ENCODE results near the gene MEN1.
"Not testable (repeated sequence)": the region's sequence is repeated elsewhere in the genome, so short reads cannot be mapped to it uniquely, and the experiment has no call there.

MEN1 gene

DNA sequence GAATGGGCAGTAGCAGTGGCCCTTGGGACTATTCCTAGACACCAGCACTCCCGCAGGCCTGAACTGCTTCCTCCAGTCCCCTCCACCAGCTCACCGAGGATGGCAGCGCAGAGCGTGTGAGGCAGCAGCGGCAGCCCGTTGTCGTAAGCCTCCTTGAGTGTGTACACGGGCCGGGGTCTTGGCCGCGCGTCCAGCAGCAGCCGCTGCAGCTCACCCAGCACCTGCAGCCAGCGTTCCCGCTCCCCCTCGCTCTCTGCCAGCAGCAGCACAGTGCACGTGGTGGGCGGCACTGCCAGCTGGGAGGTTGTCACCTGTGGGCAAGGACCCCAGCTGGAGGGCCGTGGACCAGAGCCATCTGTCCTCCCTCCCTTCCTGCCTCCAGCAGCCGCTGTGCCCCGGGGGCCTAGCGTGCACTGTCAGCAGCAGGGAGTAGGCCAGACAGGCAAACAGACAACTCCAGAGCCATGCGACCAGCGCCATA, 21.1 kb upstream of the MEN1 start:
- H3K4me3 ChIP-seq (ENCODE audit: low read length) = no peak overlapping the region
- DNase-seq (ENCODE audit: low read depth, low spot score) = no peak
- H3K4me1 ChIP-seq (ENCODE audit: control insufficient read depth, insufficient read depth, low read length) = no peaks in the 10 kb centered on the region
- H3K36me3 ChIP-seq (ENCODE audit: control insufficient read depth, insufficient read depth, low read length) = peaks cover 49% of the 10 kb centered on the region
- H3K27ac ChIP-seq (ENCODE audit: low read length) = no peak overlapping the region
- no peaks in the 10 kb centered on the region for H3K9me3 ChIP-seq (ENCODE audit: control insufficient read depth, insufficient read depth, low read length)
- H3K27me3 ChIP-seq (ENCODE audit: control insufficient read depth, insufficient read depth, low read length) = no peaks in the 10 kb centered on the region
- no CpG with 5 or more reads among the region's 24 CpGs for WGBS (ENCODE audit: insufficient coverage, insufficient read length)

DNA sequence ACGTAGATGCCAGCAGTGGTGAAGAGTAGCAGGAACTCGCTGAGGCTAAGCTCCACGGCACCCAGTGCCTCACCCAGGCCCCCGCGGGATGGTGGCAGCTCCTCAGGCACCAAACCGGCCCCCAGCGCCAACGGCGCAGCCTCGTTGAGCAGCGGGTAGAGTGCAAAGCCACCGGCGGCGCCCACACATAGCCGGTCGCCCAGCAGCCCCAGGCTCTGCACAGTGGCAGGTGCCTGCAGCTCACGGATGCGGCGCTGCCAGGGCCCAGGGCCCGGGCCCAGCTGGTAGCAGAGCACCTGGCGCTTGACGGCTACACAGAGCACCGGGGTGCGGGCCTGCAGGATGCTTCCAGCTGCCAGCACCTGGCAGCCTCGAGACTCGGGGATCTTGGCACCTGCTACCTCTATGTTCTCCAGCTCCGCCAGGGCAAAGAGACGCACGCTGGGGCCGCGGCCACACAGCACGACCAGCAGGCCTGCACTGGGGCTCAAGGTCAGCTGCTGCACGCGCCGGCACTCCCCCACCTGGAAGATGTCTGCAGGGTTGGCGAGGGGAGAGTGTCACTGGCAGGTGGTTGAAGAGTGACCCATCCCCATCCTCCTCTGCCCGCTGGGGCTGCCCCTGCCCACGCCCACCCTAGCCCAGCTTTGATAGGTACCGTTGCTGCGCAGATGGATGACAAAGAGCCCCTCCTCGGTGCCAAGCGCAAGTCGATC, 19.3 kb upstream of the MEN1 start:
- H3K4me1 ChIP-seq (ENCODE audit: control insufficient read depth, insufficient read depth, low read length) = no peaks in the 10 kb centered on the region
- H3K27me3 ChIP-seq (ENCODE audit: control insufficient read depth, insufficient read depth, low read length) = no peaks in the 10 kb centered on the region
- WGBS (ENCODE audit: insufficient coverage, insufficient read length) = no CpG with 5 or more reads among the region's 43 CpGs
- no peaks in the 10 kb centered on the region for H3K9me3 ChIP-seq (ENCODE audit: control insufficient read depth, insufficient read depth, low read length)
- H3K36me3 ChIP-seq (ENCODE audit: control insufficient read depth, insufficient read depth, low read length) = peaks cover 39% of the 10 kb centered on the region
- H3K27ac ChIP-seq (ENCODE audit: low read length) = no peak overlapping the region
- no peak overlapping the region; the same call in 1 of the 2 replicates for H3K4me3 ChIP-seq (ENCODE audit: low read length)
- no peak for DNase-seq (ENCODE audit: low read depth, low spot score)

DNA sequence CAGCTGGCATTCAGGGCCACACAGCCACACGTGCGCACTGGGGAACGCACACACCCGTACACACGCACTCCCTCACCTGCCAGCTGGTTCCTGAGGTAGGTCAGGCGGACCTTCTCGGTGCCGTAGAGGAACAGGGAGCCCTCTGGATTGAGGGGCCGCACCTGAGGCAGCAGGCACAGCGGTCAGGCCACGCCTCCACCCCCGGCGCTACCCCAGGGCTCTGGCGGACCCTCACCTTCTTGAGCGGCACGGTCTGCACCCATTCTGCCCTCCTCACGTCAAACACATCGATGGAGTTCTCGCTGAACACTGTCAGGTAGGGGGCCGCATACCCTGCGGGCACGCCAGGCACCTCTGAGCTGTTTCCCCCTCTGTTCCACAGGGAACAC, 17.1 kb upstream of the MEN1 start:
- H3K36me3 ChIP-seq (ENCODE audit: control insufficient read depth, insufficient read depth, low read length) = peaks cover 27% of the 10 kb centered on the region
- no peak overlapping the region for H3K27ac ChIP-seq (ENCODE audit: low read length)
- no peaks in the 10 kb centered on the region for H3K27me3 ChIP-seq (ENCODE audit: control insufficient read depth, insufficient read depth, low read length)
- DNase-seq (ENCODE audit: low read depth, low spot score) = no peak
- no peaks in the 10 kb centered on the region for H3K4me1 ChIP-seq (ENCODE audit: control insufficient read depth, insufficient read depth, low read length)
- no peak overlapping the region for H3K4me3 ChIP-seq (ENCODE audit: low read length)
- no peaks in the 10 kb centered on the region for H3K9me3 ChIP-seq (ENCODE audit: control insufficient read depth, insufficient read depth, low read length)
- no CpG with 5 or more reads among the region's 22 CpGs for WGBS (ENCODE audit: insufficient coverage, insufficient read length)

DNA sequence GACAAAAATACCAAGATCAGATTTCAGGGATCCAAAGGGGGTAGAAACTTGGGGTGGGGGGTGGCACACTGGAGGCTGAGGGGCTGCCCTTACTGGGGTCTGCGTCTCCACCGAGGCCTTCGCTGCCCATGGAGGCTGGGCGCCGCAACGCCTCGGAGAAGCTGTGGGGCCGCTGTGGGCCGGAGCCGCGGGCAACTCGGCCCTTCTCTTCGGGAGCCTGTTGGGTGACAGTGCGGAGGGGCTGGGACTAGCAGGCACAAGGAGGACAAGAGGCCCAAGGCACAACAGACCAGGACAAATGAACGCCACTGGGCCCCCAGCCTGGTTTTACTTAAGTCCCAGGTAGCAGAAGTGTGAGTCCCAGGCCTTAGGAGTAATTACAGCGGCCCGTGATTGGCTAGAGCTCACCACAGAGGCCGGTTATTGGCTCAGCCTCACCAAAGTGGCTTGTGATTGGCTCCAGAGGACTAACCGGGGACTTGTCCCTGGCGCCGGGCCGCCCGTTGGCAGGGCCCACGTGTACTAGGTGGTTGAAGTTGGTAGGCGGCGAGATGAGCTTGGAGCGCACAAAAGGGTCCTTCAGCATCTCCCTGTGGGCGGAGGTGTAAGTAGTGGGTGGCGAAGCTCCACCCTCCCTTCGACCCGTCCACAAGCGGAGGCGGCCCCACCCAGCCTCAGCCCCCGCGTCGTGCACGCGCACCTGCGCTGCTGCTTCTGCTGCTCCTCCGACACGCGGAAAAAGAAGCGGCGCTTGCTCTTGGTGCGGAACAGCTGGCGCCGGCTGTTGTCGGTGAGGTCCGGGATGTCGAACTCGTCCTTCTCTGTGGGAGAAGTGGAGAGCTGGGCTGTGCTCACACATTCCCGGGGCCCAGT, 16.5 kb upstream of the MEN1 start:
- no peaks in the 10 kb centered on the region for H3K27me3 ChIP-seq (ENCODE audit: control insufficient read depth, insufficient read depth, low read length)
- no CpG with 5 or more reads among the region's 52 CpGs for WGBS (ENCODE audit: insufficient coverage, insufficient read length)
- no peak for DNase-seq (ENCODE audit: low read depth, low spot score)
- no peaks in the 10 kb centered on the region for H3K9me3 ChIP-seq (ENCODE audit: control insufficient read depth, insufficient read depth, low read length)
- H3K36me3 ChIP-seq (ENCODE audit: control insufficient read depth, insufficient read depth, low read length) = peaks cover 23% of the 10 kb centered on the region
- H3K4me1 ChIP-seq (ENCODE audit: control insufficient read depth, insufficient read depth, low read length) = no peaks in the 10 kb centered on the region
- no peak overlapping the region for H3K4me3 ChIP-seq (ENCODE audit: low read length)
- no peak overlapping the region for H3K27ac ChIP-seq (ENCODE audit: low read length)

DNA sequence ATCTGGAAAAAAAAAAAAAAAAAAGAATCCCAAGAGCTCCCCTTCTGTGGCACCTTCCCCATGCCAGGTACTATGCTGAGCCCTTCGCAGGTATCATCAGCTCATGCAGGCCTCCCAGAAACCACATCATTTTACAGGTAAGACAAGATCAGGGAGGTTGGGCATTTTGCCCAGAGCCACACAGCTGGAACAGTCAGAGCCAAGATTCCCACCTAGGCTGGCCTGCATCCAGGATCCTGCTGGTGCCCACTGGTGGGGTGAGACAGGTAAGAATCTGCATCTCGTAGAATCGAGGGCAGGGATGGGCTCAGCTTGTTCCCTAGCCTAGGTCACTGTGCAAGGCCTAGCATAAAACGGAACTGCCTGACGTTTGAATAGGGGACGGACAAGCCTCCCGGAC, 15.7 kb upstream of the MEN1 start:
- no CpG with 5 or more reads among the region's 7 CpGs for WGBS (ENCODE audit: insufficient coverage, insufficient read length)
- Histone ChIP-seq H3K36me3 (ENCODE audit: control insufficient read depth, insufficient read depth, low read length) (peaks cover 18% of the 10 kb centered on the region), H3K4me3 (ENCODE audit: low read length) (no peak overlapping the region), H3K4me1 (ENCODE audit: control insufficient read depth, insufficient read depth, low read length) (no peaks in the 10 kb centered on the region), H3K27me3 (ENCODE audit: control insufficient read depth, insufficient read depth, low read length) (no peaks in the 10 kb centered on the region), H3K9me3 (ENCODE audit: control insufficient read depth, insufficient read depth, low read length) (no peaks in the 10 kb centered on the region), H3K27ac (ENCODE audit: low read length) (no peak overlapping the region)
- no peak for DNase-seq (ENCODE audit: low read depth, low spot score)

DNA sequence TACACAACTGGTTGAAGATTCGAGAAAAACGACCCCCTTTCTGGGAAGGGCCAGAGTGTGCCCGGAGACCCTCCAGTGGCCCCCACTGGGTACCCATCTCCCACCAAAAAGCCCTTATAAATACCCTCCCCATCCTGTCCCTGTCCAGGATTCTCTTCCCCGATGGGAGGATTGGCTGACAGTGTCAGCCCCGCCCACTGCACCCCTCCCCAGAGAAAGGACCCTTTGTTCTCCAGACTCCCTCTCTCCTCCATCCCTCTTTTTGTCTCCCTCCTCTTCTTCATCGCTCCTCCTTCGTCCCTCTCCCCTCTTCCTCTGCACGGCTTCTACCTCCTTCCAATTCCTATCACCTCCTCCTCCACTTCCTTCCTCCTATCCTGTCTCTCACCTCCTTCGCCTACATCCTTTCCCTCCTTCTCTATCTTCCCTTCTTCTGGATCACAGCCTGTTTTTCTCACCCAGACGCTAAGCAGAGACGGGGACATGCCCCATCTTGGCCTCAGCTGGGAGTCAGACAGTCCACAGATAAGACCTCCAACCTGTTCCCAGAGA, 13.3 kb upstream of the MEN1 start:
- DNase-seq (ENCODE audit: low read depth, low spot score) = no peak
- WGBS (ENCODE audit: insufficient coverage, insufficient read length) = 100% methylated on average over 4 of the region's 11 CpGs
- no peaks in the 10 kb centered on the region for H3K4me1 ChIP-seq (ENCODE audit: control insufficient read depth, insufficient read depth, low read length)
- H3K27ac ChIP-seq (ENCODE audit: low read length) = no peak overlapping the region
- no peak overlapping the region for H3K4me3 ChIP-seq (ENCODE audit: low read length)
- H3K36me3 ChIP-seq (ENCODE audit: control insufficient read depth, insufficient read depth, low read length) = peaks cover 7% of the 10 kb centered on the region; the same call in 1 of the 2 replicates
- no peaks in the 10 kb centered on the region for H3K27me3 ChIP-seq (ENCODE audit: control insufficient read depth, insufficient read depth, low read length)
- H3K9me3 ChIP-seq (ENCODE audit: control insufficient read depth, insufficient read depth, low read length) = no peaks in the 10 kb centered on the region

DNA sequence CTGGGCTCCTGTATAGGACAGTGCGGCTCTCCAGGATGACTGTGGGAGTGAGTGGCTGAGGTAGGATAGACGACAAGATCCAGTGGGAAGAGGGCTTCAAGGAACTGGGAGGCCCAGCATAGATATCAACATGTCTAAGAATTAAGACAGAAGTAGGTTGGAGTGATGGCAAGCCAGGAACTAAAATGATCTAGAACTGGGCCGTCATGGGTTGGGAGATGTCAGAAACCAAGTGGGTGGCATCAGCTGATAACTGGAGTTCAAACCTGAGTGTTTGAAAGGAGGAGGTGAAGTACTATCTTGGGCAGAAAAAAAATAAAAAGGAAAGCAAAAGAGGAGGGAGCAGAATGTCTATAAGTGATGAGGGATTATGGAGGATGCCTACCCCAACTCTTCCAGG, 7.1 kb upstream of the MEN1 start:
- H3K27me3 ChIP-seq (ENCODE audit: control insufficient read depth, insufficient read depth, low read length) = no peaks in the 10 kb centered on the region
- H3K9me3 ChIP-seq (ENCODE audit: control insufficient read depth, insufficient read depth, low read length) = no peaks in the 10 kb centered on the region
- DNase-seq (ENCODE audit: low read depth, low spot score) = no peak
- H3K36me3 ChIP-seq (ENCODE audit: control insufficient read depth, insufficient read depth, low read length) = no peaks in the 10 kb centered on the region
- H3K4me1 ChIP-seq (ENCODE audit: control insufficient read depth, insufficient read depth, low read length) = no peaks in the 10 kb centered on the region
- no peak overlapping the region for H3K4me3 ChIP-seq (ENCODE audit: low read length)
- H3K27ac ChIP-seq (ENCODE audit: low read length) = no peak overlapping the region
- WGBS (ENCODE audit: insufficient coverage, insufficient read length) = no CpG with 5 or more reads among the region's 3 CpGs

DNA sequence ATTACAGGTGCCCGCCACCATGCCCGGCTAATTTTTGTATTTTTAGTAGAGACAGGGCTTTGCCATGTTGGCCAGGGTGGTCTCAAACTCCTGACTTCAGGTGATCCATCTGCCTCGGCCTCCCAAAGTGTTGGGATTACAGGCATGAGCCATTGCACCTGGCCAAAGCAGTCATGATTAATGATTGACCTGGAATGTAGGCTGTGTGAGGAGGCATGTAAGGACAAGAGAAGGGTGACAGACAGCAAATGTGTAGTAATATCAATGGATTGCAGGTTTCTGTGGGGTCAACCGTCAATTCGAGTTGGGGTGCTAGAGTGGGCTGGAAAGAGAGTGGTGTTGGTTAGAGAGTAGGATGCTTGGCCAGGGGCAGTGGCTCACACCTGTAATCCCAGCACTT, 5.1 kb upstream of the MEN1 start:
- not testable (repeated sequence) for DNase-seq (ENCODE audit: low read depth, low spot score); H3K4me3 ChIP-seq (ENCODE audit: low read length); H3K36me3 ChIP-seq (ENCODE audit: control insufficient read depth, insufficient read depth, low read length); H3K27ac ChIP-seq (ENCODE audit: low read length); H3K4me1 ChIP-seq (ENCODE audit: control insufficient read depth, insufficient read depth, low read length); H3K27me3 ChIP-seq (ENCODE audit: control insufficient read depth, insufficient read depth, low read length); H3K9me3 ChIP-seq (ENCODE audit: control insufficient read depth, insufficient read depth, low read length)
- WGBS (ENCODE audit: insufficient coverage, insufficient read length) = no CpG with 5 or more reads among the region's 5 CpGs

DNA sequence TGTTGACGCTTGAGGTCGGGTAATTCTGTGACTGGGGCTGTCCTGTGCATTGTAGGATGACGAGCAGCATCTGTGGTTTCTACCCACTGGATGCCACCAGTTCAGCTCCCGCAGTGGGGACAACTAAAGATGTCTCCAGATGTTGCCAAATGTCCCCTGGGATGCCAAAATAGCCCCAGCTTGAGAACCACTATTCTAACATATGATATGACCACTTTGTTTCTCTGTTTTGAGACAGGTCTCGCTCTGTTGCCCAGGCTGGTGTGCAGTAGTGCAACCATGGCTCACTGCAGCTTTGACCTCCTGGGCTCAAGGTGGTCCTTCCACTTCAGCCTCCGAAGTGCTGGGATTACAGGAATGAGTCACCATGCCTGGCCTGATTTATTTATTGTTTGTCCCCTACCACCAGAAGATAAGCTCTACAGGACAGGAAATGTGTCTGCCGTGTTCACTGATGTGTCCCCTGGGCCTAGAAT, 4.4 kb upstream of the MEN1 start:
- WGBS (ENCODE audit: insufficient coverage, insufficient read length) = no CpG with 5 or more reads among the region's 7 CpGs
- no peaks in the 10 kb centered on the region for H3K36me3 ChIP-seq (ENCODE audit: control insufficient read depth, insufficient read depth, low read length)
- no peak overlapping the region for H3K4me3 ChIP-seq (ENCODE audit: low read length)
- no peak for DNase-seq (ENCODE audit: low read depth, low spot score)
- no peaks in the 10 kb centered on the region for H3K9me3 ChIP-seq (ENCODE audit: control insufficient read depth, insufficient read depth, low read length)
- H3K4me1 ChIP-seq (ENCODE audit: control insufficient read depth, insufficient read depth, low read length) = no peaks in the 10 kb centered on the region
- H3K27ac ChIP-seq (ENCODE audit: low read length) = no peak overlapping the region
- no peaks in the 10 kb centered on the region for H3K27me3 ChIP-seq (ENCODE audit: control insufficient read depth, insufficient read depth, low read length)

DNA sequence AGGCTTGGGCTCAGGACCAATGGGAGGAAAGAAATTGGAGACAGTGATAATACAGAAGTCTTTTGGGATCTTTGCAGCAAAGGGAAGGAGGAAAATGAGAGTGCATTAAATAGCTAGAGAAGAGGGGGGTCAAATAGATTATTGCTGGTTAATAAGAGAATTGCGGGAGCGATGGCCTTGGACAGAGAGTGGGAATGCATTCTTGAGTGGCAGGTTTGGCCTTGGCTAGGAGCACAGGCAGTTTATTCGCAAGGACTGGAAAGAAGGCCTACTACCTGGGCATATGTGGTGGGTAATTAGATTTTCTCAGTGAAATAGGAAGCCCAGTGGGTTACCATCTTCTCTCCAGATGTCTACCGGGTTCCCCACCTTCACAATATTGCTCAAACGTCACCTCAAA, 3.5 kb upstream of the MEN1 start:
- Histone ChIP-seq H3K27ac (ENCODE audit: low read length) (no peak overlapping the region), H3K27me3 (ENCODE audit: control insufficient read depth, insufficient read depth, low read length) (no peaks in the 10 kb centered on the region), H3K4me3 (ENCODE audit: low read length) (no peak overlapping the region), H3K36me3 (ENCODE audit: control insufficient read depth, insufficient read depth, low read length) (no peaks in the 10 kb centered on the region), H3K9me3 (ENCODE audit: control insufficient read depth, insufficient read depth, low read length) (no peaks in the 10 kb centered on the region), H3K4me1 (ENCODE audit: control insufficient read depth, insufficient read depth, low read length) (no peaks in the 10 kb centered on the region)
- DNase-seq (ENCODE audit: low read depth, low spot score) = no peak
- WGBS (ENCODE audit: insufficient coverage, insufficient read length) = no CpG with 5 or more reads among the region's 5 CpGs
